ENCODE results near the gene ADAMTSL1. TPM values are rescaled to one million over a fixed set of nuclear protein-coding genes. Genes with fewer than 3 reads are reported as not detected.

Gene ADAMTSL1
- total RNA-seq, 2 donors from 2014 or later, result 1.5 TPM; not detected in 1

- no peaks in the 10 kb centered on the region for H3K27me3 Mint-ChIP-seq (ENCODE audit: insufficient read depth)
- H3K27ac Mint-ChIP-seq, result no peak overlapping the region
These were observed 462.3 kb downstream of the ADAMTSL1 start for GRCh38 chr9:18936094-18936871.

GRCh38 chr9:18939943-18940342 is 466.0 kb downstream of the ADAMTSL1 start:
- H3K27me3 Mint-ChIP-seq (ENCODE audit: insufficient read depth), result no peaks in the 10 kb centered on the region
- no peak overlapping the region for H3K27ac Mint-ChIP-seq
- Histone ChIP-seq H3K4me1 (ENCODE audit: control insufficient read depth, insufficient read depth, low read length) (no peaks in the 10 kb centered on the region), H3K9ac (ENCODE audit: extremely low read depth, low read length, poor library complexity, severe bottlenecking) (no peak overlapping the region), H3K36me3 (ENCODE audit: control insufficient read depth, insufficient read depth, low read length) (no peaks in the 10 kb centered on the region), H3K4me3 (ENCODE audit: low read length) (no peak overlapping the region), H3K27me3 (ENCODE audit: control insufficient read depth, insufficient read depth, low read length, poor library complexity, severe bottlenecking) (no peaks in the 10 kb centered on the region), H3K9me3 (ENCODE audit: control insufficient read depth, low read length) (no peaks in the 10 kb centered on the region), H3K27ac (ENCODE audit: low read depth, low read length) (no peak overlapping the region)
- no peaks in the 10 kb centered on the region for H3K9me3 Mint-ChIP-seq
- DNase-seq, result no peak
- H3K36me3 Mint-ChIP-seq (ENCODE audit: low read depth), result no peaks in the 10 kb centered on the region
- H3K4me1 Mint-ChIP-seq, result no peaks in the 10 kb centered on the region
- no peak overlapping the region for H3K4me3 Mint-ChIP-seq
- no peak for TF ChIP-seq CTCF (conservative IDR thresholded peaks at IDR 0.05)
- 88 to 92% methylated on average over 4 to 5 of the region's 5 CpGs for WGBS, 2 experiments (ENCODE audit: insufficient coverage in 1 of 2, insufficient read length in 1 of 2)

More at GRCh38 chr9:18936094-18936871, 462.3 kb downstream of the ADAMTSL1 start:
- TF ChIP-seq CTCF (conservative IDR thresholded peaks at IDR 0.05), result no peak
- no peaks in the 10 kb centered on the region for H3K36me3 ChIP-seq (ENCODE audit: control insufficient read depth, insufficient read depth, low read length)
- H3K4me1 ChIP-seq (ENCODE audit: control insufficient read depth, insufficient read depth, low read length), result no peaks in the 10 kb centered on the region
- H3K27me3 ChIP-seq (ENCODE audit: control insufficient read depth, insufficient read depth, low read length, poor library complexity, severe bottlenecking), result no peaks in the 10 kb centered on the region
- Mint-ChIP-seq H3K9me3 (no peaks in the 10 kb centered on the region), H3K4me1 (no peaks in the 10 kb centered on the region), H3K36me3 (ENCODE audit: low read depth) (no peaks in the 10 kb centered on the region), H3K4me3 (no peak overlapping the region)
- H3K9me3 ChIP-seq (ENCODE audit: control insufficient read depth, low read length), result no peaks in the 10 kb centered on the region
- H3K9ac ChIP-seq (ENCODE audit: extremely low read depth, low read length, poor library complexity, severe bottlenecking), result no peak overlapping the region
- DNase-seq, result no peak
- 74 to 92% methylated on average over 3 to 7 of the region's 7 CpGs for WGBS, 2 experiments (ENCODE audit: insufficient coverage in 1 of 2, insufficient read length in 1 of 2)
- no peak overlapping the region for H3K27ac ChIP-seq (ENCODE audit: low read depth, low read length)
- no peak overlapping the region for H3K4me3 ChIP-seq (ENCODE audit: low read length)

DNA sequence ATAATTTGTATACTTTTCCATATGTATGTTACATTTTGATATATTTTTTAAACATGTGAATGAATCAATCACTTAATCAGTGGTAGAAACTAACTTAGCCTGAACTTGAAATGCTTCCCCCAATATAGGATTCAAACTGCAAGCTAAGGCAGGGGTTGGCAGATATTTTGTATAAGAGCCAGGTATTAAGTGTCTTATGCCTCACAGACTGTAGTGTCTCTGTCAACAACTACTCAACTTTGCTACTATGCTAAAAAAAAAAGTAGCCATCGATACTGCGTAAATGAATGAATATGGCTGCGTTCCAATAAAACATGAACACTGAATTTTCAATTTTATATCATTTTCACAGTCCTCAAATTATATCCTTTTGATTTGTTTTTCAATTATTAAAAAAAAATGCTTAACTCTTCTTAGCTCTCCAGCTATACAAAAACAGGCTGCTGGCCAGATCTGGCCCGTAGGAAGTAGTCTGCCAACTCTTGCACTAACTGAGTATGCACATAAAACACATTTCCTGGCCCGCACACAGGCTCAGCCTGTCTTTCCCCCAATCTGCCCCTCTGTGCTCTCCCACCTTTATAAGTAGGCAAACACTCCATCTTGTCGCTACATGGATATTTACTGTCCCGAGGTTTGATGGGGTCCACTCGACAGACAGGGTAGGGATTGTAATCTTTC is 467.2 kb downstream of the ADAMTSL1 start:
- no peaks in the 10 kb centered on the region for H3K27me3 ChIP-seq (ENCODE audit: control insufficient read depth, insufficient read depth, low read length, poor library complexity, severe bottlenecking)
- no peaks in the 10 kb centered on the region for H3K4me1 Mint-ChIP-seq
- H3K4me3 ChIP-seq (ENCODE audit: low read length), result no peak overlapping the region
- H3K4me1 ChIP-seq (ENCODE audit: control insufficient read depth, insufficient read depth, low read length), result no peaks in the 10 kb centered on the region
- no peak overlapping the region for H3K27ac ChIP-seq (ENCODE audit: low read depth, low read length)
- 95 to 96% methylated on average over 8 of the region's 8 CpGs for WGBS, 2 experiments (ENCODE audit: insufficient coverage in 1 of 2, insufficient read length in 1 of 2)
- no peak for TF ChIP-seq CTCF (conservative IDR thresholded peaks at IDR 0.05)
- H3K27ac Mint-ChIP-seq, result no peak overlapping the region
- no peaks in the 10 kb centered on the region for H3K9me3 ChIP-seq (ENCODE audit: control insufficient read depth, low read length)
- DNase-seq, result no peak
- no peaks in the 10 kb centered on the region for H3K36me3 Mint-ChIP-seq (ENCODE audit: low read depth)
- no peaks in the 10 kb centered on the region for H3K27me3 Mint-ChIP-seq (ENCODE audit: insufficient read depth)
- H3K36me3 ChIP-seq (ENCODE audit: control insufficient read depth, insufficient read depth, low read length), result no peaks in the 10 kb centered on the region
- H3K9ac ChIP-seq (ENCODE audit: extremely low read depth, low read length, poor library complexity, severe bottlenecking), result no peak overlapping the region
- H3K9me3 Mint-ChIP-seq, result no peaks in the 10 kb centered on the region
- H3K4me3 Mint-ChIP-seq, result no peak overlapping the region

Data from endodermal cell (in vitro differentiated cells).